PC-3 (cell line): Measurements from ENCODE around the gene ASXL2. TPM values are rescaled to one million over a fixed set of nuclear protein-coding genes. Genes with fewer than 3 reads are reported as not detected.

ENCODE experiments used
- ATAC-seq: fragments of 200-7000 bp; cut with Tn5 transposase; 2 replicates; pipeline ENCODE4 v1.9.1; 2020; ENCODE audit warnings: mild to moderate bottlenecking, moderate library complexity
- BruUV-seq: library from RNA; stranded (reverse); fragments of 400-500 nt; replicated peaks from 2 replicates; lab custom pipeline; 2021; lab: Mats Ljungman, UMichigan
- CTCF ChIA-PET: fragments of 300-600 bp; sonication (Branson Sonifier 250); formaldehyde crosslinking; loops from one replicate; lab custom pipeline; 2022; ENCODE audit warnings: antibody characterized with exemption; lab: Charles Lee
- POLR2A ChIA-PET: fragments of 300-600 bp; sonication (Branson Sonifier 250); formaldehyde crosslinking; loops from one replicate; lab custom pipeline; 2022; ENCODE audit warnings: antibody characterized with exemption; ENCODE audit not compliant: unreplicated experiment; lab: Charles Lee
- DNase-seq: peaks from one replicate; pipeline ENCODE4 v3.0.0-alpha.2; 2015
- H2AFZ ChIP-seq: fragments of 300-600 bp; sonication (generic); 2 replicates; pipeline ENCODE4 v1.6.0; 2016; ENCODE audit warnings: antibody characterized with exemption, low read length
- H3F3A ChIP-seq: fragments of 300-600 bp; sonication (generic); one replicate; pipeline ENCODE4 v1.6.0; 2017; ENCODE audit warnings: antibody characterized with exemption, low read length, control low read depth, mild to moderate bottlenecking; ENCODE audit not compliant: unreplicated experiment
- H3K27ac ChIP-seq: fragments of 300-600 bp; sonication (generic); 2 replicates; pipeline ENCODE4 v1.5.1; 2016; ENCODE audit warnings: mild to moderate bottlenecking, low read length
- H3K27me3 ChIP-seq: fragments of 300-600 bp; sonication (generic); 2 replicates; pipeline ENCODE4 v1.6.1; 2016; ENCODE audit warnings: low read length, mixed read lengths
- H3K36me3 ChIP-seq: fragments of 300-600 bp; sonication (generic); 2 replicates; pipeline ENCODE4 v1.6.1; 2016; ENCODE audit warnings: low read depth, mixed run types, low read length, mixed read lengths
- H3K4me1 ChIP-seq: fragments of 300-600 bp; sonication (generic); 2 replicates; pipeline ENCODE4 v1.5.1; 2016; ENCODE audit warnings: low read length; ENCODE audit not compliant: insufficient read depth
- H3K4me2 ChIP-seq: fragments of 300-600 bp; sonication (generic); 2 replicates; pipeline ENCODE4 v1.6.0; 2016; ENCODE audit warnings: low read length
- H3K4me3 ChIP-seq: fragments of 300-600 bp; sonication (generic); 2 replicates; pipeline ENCODE4 v1.5.1; 2016; ENCODE audit warnings: mild to moderate bottlenecking, low read length, mixed read lengths
- H3K79me2 ChIP-seq: fragments of 300-600 bp; sonication (generic); 2 replicates; pipeline ENCODE4 v1.6.1; 2017; ENCODE audit warnings: low read length, mixed read lengths
- H3K9ac ChIP-seq: fragments of 300-600 bp; sonication (generic); 2 replicates; pipeline ENCODE4 v1.6.0; 2016; ENCODE audit warnings: mild to moderate bottlenecking, low read length
- H3K9me2 ChIP-seq: fragments of 300-600 bp; sonication (generic); replicated peaks from 2 replicates; pipeline ENCODE4 v1.6.1; 2016; ENCODE audit warnings: mixed run types, low read length, mixed read lengths
- H3K9me3 ChIP-seq: fragments of 300-600 bp; sonication (generic); 2 replicates; pipeline ENCODE4 v1.6.1; 2016; ENCODE audit warnings: low read length, mixed read lengths
- H4K20me1 ChIP-seq: fragments of 300-600 bp; sonication (generic); 2 replicates; pipeline ENCODE4 v1.6.1; 2016; ENCODE audit warnings: low read length, mixed read lengths
- CTCF ChIP-seq: fragments of 300-600 bp; sonication (generic); conservative IDR thresholded peaks from 2 replicates; pipeline ENCODE4 v1.5.1; 2017; ENCODE audit warnings: antibody characterized with exemption, low read depth, mild to moderate bottlenecking, low read length
- EZH2 ChIP-seq: fragments of 300-600 bp; sonication (generic); IDR thresholded peaks from one replicate; pipeline ENCODE4 v1.6.1; 2017; ENCODE audit warnings: antibody characterized with exemption, mild to moderate bottlenecking, low read length; ENCODE audit not compliant: unreplicated experiment
- EZH2phosphoT487 ChIP-seq: fragments of 300-600 bp; sonication (generic); IDR thresholded peaks from 2 replicates; pipeline ENCODE4 v1.6.1; 2018; ENCODE audit warnings: mild to moderate bottlenecking, antibody characterized with exemption, low read length, borderline replicate concordance
- intact Hi-C: fragments of 100-400 bp; cut with micrococcal nuclease; formaldehyde crosslinking; loops from 2 replicates; pipeline ENCODE4 v1.9.0; 2023
- total RNA-seq: library from RNA; depleted of rRNA; stranded (reverse); fragments of >200 nt; gene quantifications from 2 replicates; pipeline ENCODE4 v1.2.3, GENCODE V29; 2014

ASXL2 gene
- total RNA-seq, 1 experiment from 2014 or later = 11.5 TPM

- intact Hi-C loops = no loop called here
- DNase-seq (no peak), ATAC-seq (no peak)
These were observed 157.7 kb downstream of the ASXL2 start for GRCh38 chr2:25720575-25720974.

GRCh38 chr2:25714740-25715139 lies 163.5 kb downstream of the ASXL2 start:
- ChIA-PET CTCF (interaction anchor here (1.1 to 1.3 kb wide), 2 partner anchors 50 to 107 kb away, joined by 4 to 12 read pairs; no protein-coding TSS in a partner anchor), POLR2A (no interaction called here)
- intact Hi-C loops = loop anchor here (1.0 to 2.0 kb wide), 2 partner anchors 48 to 107 kb away; no protein-coding TSS in a partner anchor
- Histone ChIP-seq H3K9me3 (no peaks in the 10 kb centered on the region), H3K9ac (no peak overlapping the region), H3K4me3 (no peak overlapping the region), H3K4me2 (no peak overlapping the region), H3K27me3 (no peaks in the 10 kb centered on the region), H2AFZ (no peak overlapping the region), H3K4me1 (peaks cover under 1% of the 10 kb centered on the region; the same call in 1 of the 2 replicates), H3K9me2 (no peaks in the 10 kb centered on the region), H3K36me3 (no peaks in the 10 kb centered on the region), H3F3A (no peaks in the 10 kb centered on the region), H3K79me2 (no peaks in the 10 kb centered on the region), H4K20me1 (no peaks in the 10 kb centered on the region), H3K27ac (no peak overlapping the region)
- ATAC-seq = peak; percentile 93
- no TSS peak for BruUV-seq
- DNase-seq = peak; percentile 51
- no peak for TF ChIP-seq EZH2phosphoT487
- TF ChIP-seq EZH2 = no peak
- TF ChIP-seq CTCF = peak; percentile 52; the same call in 1 of the 2 replicates

More at GRCh38 chr2:25720575-25720974, 157.7 kb downstream of the ASXL2 start:
- no TSS peak for BruUV-seq
- Histone ChIP-seq H3K9me3 (no peaks in the 10 kb centered on the region), H3K27ac (no peak overlapping the region), H3K9me2 (no peaks in the 10 kb centered on the region), H3K36me3 (no peaks in the 10 kb centered on the region), H3K79me2 (no peaks in the 10 kb centered on the region), H3K4me3 (no peak overlapping the region), H3K4me2 (no peak overlapping the region), H3K27me3 (no peaks in the 10 kb centered on the region), H3F3A (no peaks in the 10 kb centered on the region), H3K9ac (no peak overlapping the region), H4K20me1 (no peaks in the 10 kb centered on the region), H2AFZ (no peak overlapping the region), H3K4me1 (no peaks in the 10 kb centered on the region; the same call in 1 of the 2 replicates)
- CTCF ChIA-PET = no interaction called here
- TF ChIP-seq EZH2 (no peak), CTCF (no peak), EZH2phosphoT487 (no peak)
- POLR2A ChIA-PET = no interaction called here

- Histone ChIP-seq H3K4me3 (no peak overlapping the region), H3F3A (peaks cover 8% of the 10 kb centered on the region), H3K27me3 (no peaks in the 10 kb centered on the region), H4K20me1 (no peaks in the 10 kb centered on the region), H3K27ac (no peak overlapping the region), H3K4me2 (no peak overlapping the region), H3K9me3 (no peaks in the 10 kb centered on the region), H3K79me2 (no peaks in the 10 kb centered on the region), H3K36me3 (no peaks in the 10 kb centered on the region), H3K9ac (no peak overlapping the region), H2AFZ (no peak overlapping the region), H3K4me1 (peaks cover 21% of the 10 kb centered on the region), H3K9me2 (no peaks in the 10 kb centered on the region)
- BruUV-seq = no TSS peak
- DNase-seq (no peak), ATAC-seq (no peak)
- ChIA-PET POLR2A (no interaction called here), CTCF (no interaction called here)
- intact Hi-C loops = no loop called here
- TF ChIP-seq EZH2 = no peak
- TF ChIP-seq CTCF = no peak
- TF ChIP-seq EZH2phosphoT487 = no peak
These were observed 165.8 kb downstream of the ASXL2 start for GRCh38 chr2:25712455-25712854.
